HG02973 (cell line): ENCODE results near the gene CTIF.

Experiments
- ATAC-seq: cut with Tn5 transposase; IDR thresholded peaks from one replicate; pipeline ENCODE4 v1.9.1; 2021; ENCODE audit warnings: moderate library complexity; ENCODE audit not compliant: unreplicated experiment

Gene CTIF

DNA sequence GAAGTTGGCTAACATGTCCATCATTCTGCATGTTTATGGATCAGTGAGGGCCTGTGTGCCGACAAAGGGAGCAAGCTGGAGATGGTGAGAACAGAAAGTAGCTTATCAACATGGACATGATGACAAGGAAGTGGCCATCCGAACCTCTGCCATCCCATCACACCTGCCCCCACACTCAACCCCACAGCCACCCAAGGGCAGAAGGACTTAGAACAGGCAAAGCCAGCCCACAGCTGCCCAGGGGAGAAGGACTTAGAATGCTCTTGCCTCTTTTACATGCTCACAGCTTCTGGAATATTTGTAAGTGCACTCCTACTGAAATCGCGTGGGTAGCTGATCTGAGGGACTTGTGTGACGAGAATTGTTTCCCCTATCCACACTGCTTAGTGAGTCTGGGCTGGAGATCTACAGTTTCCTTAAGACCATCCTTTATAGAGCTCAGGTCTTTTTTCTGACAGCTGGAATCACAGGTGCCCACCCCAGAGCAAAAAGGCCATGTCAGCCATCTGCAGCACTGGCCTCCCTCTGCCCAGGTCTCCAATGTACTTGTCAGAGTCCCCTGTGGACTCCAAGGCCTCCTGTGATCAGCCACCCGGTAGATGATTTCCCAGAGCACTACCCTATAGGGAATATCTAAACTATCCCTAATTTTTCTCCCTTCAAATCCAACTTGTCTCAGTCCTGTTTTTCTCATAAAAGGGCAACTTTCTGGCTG lies 257.8 kb downstream of the CTIF start:
- ATAC-seq, result no peak

DNA sequence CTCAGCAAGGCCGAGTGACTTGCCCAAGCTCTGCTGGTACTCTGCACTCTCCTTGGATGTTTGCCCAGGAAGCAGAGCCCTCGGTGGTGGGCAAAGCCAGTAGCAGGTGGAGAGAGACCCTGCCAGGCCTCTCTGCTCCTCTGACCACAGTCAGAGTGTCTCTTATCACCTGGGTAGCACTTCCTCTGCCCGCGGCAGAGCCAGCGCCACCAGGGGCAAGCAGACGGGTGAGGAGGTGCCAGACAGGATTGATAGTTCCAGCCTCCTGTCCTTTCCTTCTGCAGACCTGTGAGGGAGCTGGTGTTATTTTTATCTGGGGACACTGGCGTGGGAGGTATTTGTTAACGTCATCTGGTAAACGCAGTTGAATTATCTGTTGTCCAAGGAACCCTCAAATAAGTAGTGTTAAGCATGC lies 259.0 kb downstream of the CTIF start:
- ATAC-seq, result no peak

DNA sequence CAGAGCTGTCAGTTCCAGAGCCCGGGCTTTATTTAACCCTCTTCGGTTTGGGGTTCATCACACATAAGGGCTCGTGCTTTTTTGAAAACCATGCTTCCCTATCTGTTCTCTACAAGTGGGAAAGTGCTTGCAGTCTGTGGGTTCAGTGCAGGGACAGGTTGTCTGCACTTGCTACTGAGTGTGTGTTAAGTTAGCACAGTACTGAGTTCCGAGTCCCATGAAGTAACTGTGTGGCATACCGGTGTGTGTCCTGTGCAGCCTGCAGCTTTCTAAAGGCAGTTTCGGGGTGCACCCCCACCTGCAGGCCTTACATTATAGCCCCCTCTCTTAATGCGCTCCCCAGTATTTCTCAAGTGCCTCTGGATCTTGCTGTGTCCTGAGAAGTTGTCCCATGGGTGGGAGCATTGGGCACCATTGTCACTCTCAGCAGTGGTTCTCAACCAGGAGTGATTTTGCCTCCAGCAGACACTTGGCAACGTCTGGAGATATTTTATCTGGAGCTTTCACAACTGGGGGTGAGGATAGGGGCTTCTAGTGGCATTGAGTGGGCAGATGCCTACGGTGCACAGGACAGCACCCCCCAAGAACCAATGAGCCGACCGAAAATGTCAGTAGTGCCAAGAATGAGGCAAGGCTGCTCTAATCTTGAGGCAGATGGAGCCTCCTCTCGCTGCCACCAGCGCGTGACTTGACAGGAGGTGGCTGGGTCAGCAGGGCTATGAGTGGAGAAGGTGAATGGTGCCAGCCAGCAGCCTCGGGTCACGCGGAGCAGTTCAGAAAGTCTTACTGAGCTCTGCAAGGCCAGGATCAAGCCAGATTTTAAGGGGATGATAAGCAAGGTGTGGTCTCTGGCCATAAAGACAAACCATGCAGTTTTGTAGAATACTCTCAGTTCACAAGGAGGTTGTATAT lies 259.8 kb downstream of the CTIF start:
- ATAC-seq, result no peak

DNA sequence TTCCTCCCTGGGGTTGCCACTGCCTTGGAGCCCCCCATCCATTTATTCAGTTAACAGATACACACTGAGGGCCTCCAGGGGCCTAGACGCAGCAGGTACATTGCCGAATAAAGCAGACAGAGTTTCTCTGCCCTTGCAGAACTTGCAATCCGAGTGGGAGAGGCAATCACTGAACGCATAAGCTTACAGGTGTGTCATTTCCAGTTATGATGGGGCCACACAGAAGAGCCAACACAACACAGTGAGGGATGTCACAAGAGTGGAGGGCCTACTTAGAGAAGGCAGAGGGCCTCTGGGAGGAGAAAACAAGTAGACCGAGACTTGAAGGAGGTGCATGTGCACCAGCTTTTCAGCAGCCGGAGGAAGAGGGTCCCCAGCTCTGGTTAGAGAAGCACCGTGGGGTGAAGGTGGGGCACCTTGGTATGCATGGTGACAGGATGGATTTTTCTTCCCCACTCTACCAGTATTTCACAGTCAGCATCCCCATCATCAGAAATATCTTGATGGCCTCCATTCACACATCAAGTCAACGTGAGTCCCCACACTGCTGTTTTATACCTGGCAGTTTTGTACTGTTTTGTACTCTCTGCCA lies 261.0 kb downstream of the CTIF start:
- ATAC-seq, result no peak

DNA sequence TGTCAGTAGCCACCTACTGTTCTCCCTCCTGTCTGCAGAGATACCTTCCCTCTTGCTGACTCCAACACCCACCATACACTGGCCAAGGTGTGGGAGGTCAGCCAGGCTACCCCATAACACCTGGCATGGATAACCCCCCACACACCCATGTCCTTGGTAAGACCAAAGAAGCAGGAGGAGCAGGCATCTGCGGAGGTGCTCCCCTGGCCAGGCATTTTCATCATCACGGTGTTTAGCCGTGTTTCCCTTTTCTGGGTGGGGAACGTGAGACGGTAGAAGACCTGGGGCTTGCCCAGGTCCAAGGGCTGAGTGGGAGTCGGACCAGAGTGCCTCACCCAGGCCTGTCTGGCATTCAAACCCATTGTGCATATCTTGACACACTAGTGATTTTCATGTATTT lies 261.6 kb downstream of the CTIF start:
- ATAC-seq, result no peak

DNA sequence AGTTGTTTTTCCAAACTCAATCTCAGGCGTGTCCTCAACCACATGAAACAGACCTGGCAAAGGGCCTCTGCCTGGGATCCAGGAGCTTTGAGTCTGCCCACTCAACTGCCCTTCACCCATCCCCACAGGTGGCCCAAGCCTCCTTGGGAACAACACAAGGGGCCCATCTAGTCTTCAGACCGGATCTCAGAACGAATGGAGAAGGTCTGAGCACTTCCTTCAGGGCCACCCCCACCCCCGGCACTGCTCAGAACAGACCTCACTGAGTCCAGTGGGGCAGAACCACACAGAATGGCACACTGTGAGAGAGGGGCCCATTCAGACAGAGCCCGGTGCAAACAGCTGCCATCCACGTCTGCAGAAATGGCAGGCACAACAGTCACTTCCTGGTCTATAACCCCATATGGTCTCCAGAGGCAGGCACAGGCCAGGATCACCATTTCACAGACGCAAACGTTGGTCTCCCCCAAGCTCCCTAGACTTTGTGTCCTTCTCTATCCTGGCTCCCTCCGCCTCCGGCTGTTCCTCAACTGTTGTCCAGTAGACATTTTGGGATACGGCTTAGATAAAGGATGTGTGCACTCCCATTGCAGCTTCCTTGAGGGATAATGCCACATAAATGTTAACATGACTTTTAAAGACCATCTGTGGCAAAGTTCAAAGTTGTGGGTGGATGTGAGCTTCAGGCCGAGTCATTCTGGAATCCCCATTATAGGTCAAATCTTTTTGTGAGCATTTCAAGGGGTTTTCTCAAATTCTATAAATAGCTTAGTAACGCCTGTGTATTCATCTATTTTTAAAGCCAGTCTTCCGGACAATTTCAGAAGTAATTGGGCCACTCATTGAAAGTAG lies 262.3 kb downstream of the CTIF start:
- peak; percentile 49 for ATAC-seq

DNA sequence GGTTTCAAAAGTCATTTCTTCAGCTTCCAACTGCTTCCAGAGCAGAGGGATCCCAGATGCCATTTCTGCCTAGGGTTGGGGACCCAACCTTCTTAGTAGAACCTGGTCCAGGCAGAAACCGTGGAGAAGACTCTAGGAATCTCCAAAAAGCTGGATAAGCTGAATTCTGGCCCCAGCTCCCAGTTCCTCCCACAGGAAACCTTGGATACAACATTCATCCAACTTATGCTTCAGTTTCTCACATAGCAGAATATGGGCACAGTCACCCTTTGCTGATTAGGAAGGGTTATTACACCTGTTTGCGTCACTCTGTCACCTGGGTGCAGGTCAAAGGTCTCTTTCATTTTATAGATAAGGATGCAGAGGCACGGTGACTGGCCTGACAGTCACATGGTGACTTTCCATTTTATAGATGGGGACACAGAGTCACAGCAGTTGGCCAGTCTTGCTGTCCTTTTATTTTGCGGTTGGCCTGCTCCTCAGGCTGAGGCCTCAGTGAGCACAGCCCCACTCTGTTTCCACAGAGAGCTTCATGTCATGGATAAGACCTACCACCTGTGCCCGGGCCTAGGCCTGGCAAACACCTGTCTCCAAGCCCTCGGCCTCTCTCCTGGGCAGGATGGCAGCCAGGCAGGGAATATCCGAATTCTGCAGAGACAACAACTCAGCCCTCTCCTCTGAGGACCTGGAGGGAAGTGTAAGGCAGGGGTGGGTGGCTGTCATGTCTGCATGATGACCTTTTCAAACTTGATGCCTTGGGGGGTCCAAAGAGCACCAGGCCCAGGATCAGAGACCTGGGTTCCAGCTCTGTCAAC lies 263.1 kb downstream of the CTIF start:
- ATAC-seq, result no peak

DNA sequence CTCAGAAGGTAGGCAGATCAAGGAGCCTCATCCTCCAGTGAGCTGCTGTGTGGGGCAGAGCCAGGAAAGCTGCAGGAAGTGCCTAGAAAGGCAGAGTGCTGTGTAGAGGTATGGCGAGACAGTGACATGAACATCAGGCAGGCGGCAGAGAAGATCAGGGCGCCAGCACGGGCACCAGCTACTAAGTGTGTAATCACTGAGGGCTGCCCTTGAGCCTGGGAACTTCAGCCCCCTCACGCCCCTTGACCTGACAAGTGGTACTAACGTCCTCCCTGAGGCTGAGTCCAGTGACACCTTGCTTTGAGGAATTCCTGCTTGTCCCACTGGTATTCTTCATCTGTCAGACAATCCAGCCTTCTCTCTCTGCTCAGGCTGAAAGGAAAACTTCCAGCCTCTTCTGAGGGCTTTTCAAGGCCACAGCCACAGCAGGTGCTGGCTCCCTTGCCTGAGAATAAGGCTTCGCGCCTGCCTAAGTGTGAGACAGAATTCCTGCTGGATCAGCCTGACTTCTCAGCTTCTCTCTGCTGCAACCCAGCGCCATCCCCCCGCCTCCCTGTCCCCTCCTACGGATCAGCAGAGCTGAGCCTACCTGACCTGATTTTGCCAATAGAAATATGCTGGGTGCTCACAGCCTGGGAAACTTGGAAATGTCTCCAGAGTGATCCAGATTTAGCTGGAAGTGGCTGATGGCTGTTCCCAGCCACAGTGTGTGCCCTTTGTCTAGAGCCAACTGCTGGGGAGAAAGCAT lies 263.9 kb downstream of the CTIF start:
- ATAC-seq, result no peak

DNA sequence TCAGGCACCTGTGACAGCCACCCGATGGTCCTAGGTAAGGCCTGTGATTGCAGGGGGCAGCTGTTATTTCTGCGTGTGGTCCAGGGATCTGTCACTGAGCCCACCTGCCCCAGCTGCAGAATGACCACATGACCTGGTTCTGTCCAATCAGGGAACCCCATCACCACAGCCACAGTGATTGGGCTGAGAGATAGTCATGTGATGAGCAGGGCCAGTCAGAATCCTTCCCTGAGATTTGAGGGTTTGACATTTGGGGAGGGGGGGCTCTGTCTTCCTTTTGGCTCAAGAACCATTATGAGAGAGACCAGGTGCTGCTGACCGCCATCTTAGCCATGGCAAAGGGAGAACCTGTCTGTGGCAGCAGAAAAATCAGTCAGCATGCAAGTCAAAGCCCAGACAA lies 264.7 kb downstream of the CTIF start:
- no peak for ATAC-seq

DNA sequence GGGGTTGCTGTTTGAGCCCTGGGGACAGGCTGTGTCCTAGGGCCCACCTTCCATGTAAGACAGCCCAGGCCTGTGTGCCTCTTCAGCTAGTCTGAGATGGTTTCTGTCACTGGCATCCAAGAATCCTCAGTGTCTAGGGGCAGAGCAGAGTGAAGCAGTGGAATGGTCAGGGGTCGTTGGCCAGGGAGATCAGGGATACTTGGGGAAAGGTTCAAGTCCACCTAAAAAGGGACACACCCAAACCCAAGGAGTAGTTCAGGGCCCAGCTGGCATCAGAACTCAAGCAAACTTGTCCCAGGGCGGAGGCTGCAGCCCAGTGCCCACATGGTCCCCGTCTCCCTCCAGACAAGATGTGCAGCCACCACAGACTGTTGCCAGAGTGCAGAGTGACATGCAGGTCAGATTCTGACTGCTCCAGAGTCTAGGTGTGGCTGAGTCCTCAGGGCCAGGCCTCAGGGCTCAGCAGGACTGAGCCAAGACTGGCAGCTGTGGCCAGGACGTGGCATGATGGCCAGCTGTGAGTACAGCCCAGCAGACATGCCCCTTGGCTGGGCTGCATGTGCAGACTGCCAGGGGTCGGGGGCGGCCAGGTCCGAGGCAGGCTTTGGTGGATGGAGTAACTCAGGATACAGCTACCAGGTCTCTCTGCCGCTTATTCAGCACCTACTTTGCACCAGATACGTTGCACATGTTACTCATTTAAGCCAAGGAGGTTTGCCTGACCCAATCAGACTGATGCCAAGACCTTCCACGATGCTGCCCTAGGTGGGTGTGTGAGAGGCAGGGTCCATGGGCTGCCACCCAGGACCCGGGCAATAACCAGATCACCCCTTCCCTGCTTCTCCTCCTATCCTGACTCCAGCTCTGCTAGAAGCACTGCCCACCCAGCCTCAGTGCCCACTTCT lies 265.4 kb downstream of the CTIF start:
- no peak for ATAC-seq

DNA sequence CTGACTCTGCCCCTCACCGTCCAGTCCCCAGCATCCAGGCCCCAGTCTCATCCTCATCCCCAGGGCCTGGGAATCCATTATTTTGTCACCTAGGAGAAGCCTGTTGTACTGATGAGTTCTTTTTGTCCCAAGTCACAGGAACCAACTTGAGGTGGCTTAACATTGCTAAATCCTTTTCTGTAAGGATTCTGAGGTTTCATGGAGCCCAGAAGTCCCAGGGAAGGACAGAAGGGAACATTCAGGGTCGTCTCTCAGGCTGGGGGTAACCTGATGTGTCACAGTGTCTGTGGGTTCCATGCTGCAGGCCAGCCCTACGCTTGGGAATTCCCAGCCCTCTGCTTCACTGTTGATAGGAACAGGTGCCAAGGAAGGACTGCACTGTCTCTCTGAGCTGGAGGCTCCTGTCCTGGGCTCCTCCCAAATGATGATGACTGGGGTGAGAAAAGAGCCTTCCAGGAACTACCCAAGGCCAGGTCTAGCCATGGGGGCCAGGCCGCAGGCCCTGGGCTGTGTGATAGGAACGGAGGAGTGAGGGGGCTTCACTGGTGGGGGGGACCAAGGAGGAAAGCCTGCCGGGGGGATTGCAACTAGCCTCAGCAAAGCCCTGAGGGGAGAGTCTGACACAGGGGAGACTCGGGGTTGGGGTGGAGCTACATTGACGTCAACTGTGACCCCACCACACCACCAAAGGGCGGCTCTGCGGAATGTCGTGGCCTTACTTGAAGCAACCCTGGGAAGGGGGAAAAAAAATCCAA lies 266.2 kb downstream of the CTIF start:
- no peak for ATAC-seq

DNA sequence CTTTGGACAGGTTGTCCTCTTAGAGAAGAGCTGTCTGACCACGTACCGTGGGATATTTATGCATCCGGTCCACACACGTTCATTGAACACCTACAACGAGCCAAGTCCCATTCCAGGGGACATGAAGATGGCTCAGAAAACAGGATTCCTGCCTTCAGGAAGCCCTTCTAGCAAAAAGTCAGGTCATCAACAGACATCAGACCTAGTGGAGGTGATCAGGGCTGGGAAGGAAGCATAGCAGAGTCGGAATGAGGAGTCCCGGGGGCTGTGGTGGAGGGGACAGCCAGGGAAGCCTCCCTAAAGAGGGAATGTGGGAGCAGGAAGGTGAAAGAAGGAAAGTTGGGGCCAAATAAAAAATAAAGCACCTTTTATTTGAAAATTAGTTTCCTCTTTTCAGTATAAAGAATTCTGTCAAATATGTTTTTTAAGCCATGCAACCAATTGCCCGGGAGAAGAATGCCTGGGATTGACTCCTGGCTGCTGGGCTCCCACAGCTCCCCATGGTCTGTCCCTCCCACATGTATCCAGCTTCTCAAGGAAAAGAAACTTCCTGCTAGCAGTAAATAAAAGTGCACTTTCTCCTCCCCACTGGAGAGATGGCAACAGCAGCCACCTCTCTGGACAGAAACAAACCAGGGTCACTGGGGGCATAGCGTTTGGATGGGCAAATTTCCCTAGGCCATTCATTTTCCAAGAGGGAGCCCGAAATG lies 267.1 kb downstream of the CTIF start:
- ATAC-seq, result no peak

DNA sequence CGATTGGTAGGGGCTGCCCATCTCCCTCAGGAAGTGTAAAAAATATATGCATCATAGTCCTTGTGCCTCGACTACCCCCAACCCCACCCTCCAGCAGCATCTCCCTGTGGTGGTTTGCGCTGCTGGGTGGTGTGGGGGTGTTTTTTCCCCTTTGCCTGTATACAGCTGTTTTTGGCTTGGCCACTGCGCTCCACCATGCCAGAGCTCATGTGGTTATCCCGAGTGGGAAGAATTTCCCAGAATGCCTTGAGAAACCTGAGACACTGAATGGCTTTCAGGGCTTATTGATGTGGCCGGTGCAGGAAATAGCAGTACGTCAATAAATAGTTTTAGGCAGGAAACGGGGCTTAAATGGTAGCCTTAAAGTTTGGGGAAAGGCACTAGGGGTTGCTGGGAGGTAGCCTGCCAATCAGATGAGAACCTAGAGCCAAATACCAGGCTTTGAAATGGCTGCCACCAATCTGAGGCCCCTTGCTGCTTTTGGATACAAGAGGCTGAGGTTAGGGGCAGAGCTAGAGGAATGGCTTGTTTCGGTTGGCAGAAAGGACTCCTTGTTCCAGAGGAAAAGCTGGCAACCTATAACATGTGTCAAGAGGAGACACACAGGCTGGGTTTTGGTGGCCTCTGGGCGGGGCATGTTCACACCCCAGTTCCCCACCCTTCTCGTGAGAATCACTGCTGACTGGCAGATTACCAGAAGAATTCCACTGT lies 267.9 kb downstream of the CTIF start:
- ATAC-seq, result no peak

DNA sequence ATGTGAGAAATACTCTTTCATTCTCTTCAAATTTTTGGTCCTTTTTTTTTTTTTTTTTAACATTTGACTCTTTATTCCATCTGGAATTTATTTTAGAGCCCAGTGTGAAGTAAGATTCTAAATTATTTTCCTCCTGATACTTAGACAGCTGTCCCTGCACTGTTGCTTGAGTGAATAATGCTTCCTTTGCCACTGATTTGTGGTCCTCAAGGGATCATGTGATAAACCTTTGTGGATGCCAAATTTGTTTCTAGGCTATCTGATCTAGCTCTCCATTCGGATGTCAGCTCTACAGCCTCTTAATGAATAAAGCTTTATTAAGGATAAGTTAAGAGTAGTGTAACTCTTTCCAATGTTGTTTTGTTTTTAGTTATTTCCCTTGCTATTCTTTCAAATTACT lies 269.6 kb downstream of the CTIF start:
- ATAC-seq, result no peak

DNA sequence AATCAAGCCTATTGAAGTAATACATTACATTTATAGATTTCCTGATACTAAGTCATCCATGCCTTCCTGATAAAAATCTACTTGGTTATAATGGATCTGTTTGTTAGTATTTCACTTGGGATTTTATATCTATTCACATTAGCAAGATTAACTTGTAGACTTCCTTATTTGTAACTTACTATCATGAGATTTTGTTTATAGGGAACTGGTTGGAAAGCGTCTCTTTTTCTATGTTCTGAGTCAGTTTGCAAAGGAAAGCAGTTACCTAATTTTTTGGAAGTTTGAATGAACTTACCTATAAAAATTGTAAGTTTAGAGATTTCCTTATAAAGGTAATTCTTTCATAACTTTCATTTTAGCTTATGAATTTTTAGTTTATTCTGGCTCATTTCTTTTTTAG lies 270.5 kb downstream of the CTIF start:
- ATAC-seq, result no peak

DNA sequence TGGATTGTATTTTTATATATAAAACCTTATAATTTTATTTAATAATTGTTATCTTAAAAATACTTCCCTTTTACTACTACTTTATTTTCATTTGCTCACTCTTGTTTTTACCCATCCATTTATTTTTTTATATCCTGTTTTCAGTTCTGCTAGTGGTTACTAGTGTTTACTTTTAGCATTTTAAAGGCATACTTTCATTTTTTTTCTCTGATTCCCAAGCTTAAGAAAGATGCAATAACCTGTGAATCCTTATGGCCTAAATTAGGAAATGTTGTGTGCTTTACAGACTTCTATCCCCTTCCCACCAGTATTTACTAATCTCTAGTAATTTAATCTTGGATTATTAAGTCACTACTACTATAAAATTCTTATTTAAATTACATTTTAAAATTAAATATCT lies 272.0 kb downstream of the CTIF start:
- ATAC-seq, result no peak
